GDM1 (cell line): ENCODE results near the gene GPR82.
A peak's percentile ranks its signal among the peaks of the same experiment; 100 is the strongest.
"Not testable (repeated sequence)": the region's sequence is repeated elsewhere in the genome, so short reads cannot be mapped to it uniquely, and the experiment has no call there.

Experiments
- DNase-seq: peaks from one replicate; lab custom pipeline; 2025; lab: John Stamatoyannopoulos, UW

Gene GPR82

GRCh38 chrX:41718481-41719235, 5.3 kb upstream of the GPR82 start:
- no peak for DNase-seq

GRCh38 chrX:41719610-41720009, 4.4 kb upstream of the GPR82 start:
- not testable (repeated sequence) for DNase-seq

GRCh38 chrX:41720125-41720779, 3.7 kb upstream of the GPR82 start:
- peak; percentile 11 for DNase-seq

GRCh38 chrX:41721590-41721989, 2.4 kb upstream of the GPR82 start:
- DNase-seq = no peak

GRCh38 chrX:41722214-41722613, 1.8 kb upstream of the GPR82 start:
- DNase-seq = no peak

- no peak for DNase-seq
Measured at GRCh38 chrX:41722816-41723618, 964 bp upstream of the GPR82 start.

- no peak for DNase-seq
Measured at GRCh38 chrX:41728125-41728524, 4.1 kb downstream of the GPR82 start.

- DNase-seq = no peak
Measured at GRCh38 chrX:41730081-41730480, 6.1 kb downstream of the GPR82 start.

- no peak for DNase-seq
Measured at GRCh38 chrX:41732260-41732659, 8.3 kb downstream of the GPR82 start.

GRCh38 chrX:41733939-41734338, 10.0 kb downstream of the GPR82 start:
- DNase-seq = no peak

- no peak for DNase-seq
Measured at GRCh38 chrX:41734530-41734929, 10.5 kb downstream of the GPR82 start.

- no peak for DNase-seq
Measured at GRCh38 chrX:41737065-41737464, 13.1 kb downstream of the GPR82 start.

GRCh38 chrX:41739871-41740270, 15.9 kb downstream of the GPR82 start:
- no peak for DNase-seq

GRCh38 chrX:41750716-41751115, 26.7 kb downstream of the GPR82 start:
- no peak for DNase-seq

GRCh38 chrX:41758401-41758800, 34.4 kb downstream of the GPR82 start:
- no peak for DNase-seq

- peak; percentile 4 for DNase-seq
Measured at GRCh38 chrX:41759817-41760216, 35.8 kb downstream of the GPR82 start.

- no peak for DNase-seq
Measured at GRCh38 chrX:41761169-41761568, 37.2 kb downstream of the GPR82 start.

- DNase-seq = no peak
Measured at GRCh38 chrX:41761702-41762101, 37.7 kb downstream of the GPR82 start.

- no peak for DNase-seq
Measured at GRCh38 chrX:41779030-41779564, 55.1 kb downstream of the GPR82 start.
